Mucosa of descending colon (tissue), 3 donors: Measurements from ENCODE around the gene SMG6. TPM values are rescaled to one million over a fixed set of nuclear protein-coding genes. Genes with fewer than 3 reads are reported as not detected.

Source experiments
- ATAC-seq: fragments of 200-7000 bp; cut with Tn5 transposase; one replicate; pipeline ENCODE4 v1.9.1; 2020; ENCODE audit warnings: mild to moderate bottlenecking, moderate library complexity
- DNase-seq, 3 donors: peaks; one replicate each; pipeline ENCODE4 v3.0.0-alpha.2; 2020
- H3K36me3 ChIP-seq: fragments of 200-600 bp; one replicate; pipeline ENCODE4 v1.8.0; 2021; ENCODE audit warnings: low read depth, mild to moderate bottlenecking
- H3K4me1 ChIP-seq: fragments of 200-600 bp; one replicate; pipeline ENCODE4 v1.8.0; 2021; ENCODE audit warnings: low read depth, mild to moderate bottlenecking
- H3K4me3 ChIP-seq: fragments of 200-600 bp; one replicate; pipeline ENCODE4 v1.8.0; 2021; ENCODE audit warnings: mild to moderate bottlenecking
- H3K9me3 ChIP-seq: fragments of 200-600 bp; one replicate; pipeline ENCODE4 v1.8.0; 2021; ENCODE audit warnings: mild to moderate bottlenecking
- intact Hi-C, 2 donors: fragments of 100-400 bp; cut with DNase I in 1 of 2; cut with micrococcal nuclease in 1 of 2; formaldehyde crosslinking; loops; one replicate each; pipeline versions ENCODE4 v1.11.0 to v1.11.1; 2022; cut with DNase I, micrococcal nuclease
- total RNA-seq, 3 donors: library from RNA; stranded (reverse); fragmentation: NEBNext Ultra II Directional in 2 of 3; extraction: Animal tissue kit (Norgen Biotek cat#: 25700) in 2 of 3; gene quantifications; one replicate each; pipeline versions ENCODE4 v1.2.1 to v1.2.4, GENCODE V29; 2021 to 2023
- TF ChIP-seq, protein P1 (sequence below): fragments of 200-600 bp; IDR thresholded peaks from one replicate; pipeline ENCODE4 v1.8.0; 2022; ENCODE audit warnings: antibody characterized with exemption, mild to moderate bottlenecking
- donor health status: DM: no; HTN: no; CAD: no; lungs with moderate emphysema.
- donor health status: DM: no; HTN: no; CAD: no.
- donor health status: DM: no; HTN: yes; CAD: no.

The SMG6 gene
- total RNA-seq, 3 donors from 2014 or later: 25.9 to 41.6 (median 38.8) TPM

DNA sequence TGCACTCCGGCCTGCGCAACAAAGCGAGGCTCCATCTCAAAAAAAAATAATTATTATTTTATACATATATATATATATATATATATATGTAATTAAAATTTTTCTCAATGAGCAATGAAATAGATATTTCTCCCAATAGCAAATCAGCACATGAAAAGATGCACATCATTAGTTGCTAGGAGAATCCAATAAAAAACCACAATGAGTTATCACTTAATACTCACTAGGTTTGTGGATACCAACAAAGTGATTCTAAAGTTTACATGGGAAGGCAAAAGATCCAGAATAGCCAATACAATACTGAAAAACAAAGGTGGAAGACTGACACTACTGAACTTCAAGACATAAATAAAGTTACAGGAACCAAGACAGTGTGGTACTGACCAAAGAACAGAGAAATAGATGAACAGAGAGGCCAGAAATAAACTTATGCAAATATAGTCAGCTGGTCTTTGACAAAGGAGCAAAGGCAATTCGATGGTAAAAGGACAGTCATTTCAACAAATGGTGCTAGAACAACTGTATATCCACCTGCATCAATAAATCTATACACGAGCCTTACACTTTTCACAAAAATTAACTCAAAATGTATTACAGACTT lies 13.6 kb downstream of the SMG6 start:
- DNase-seq: no peak
- ATAC-seq: no peak
- intact Hi-C loops: loop anchor here in 1 of 2 donors (10.0 kb wide), 1 partner anchor 235 kb away; the partner anchor contains the start of gene HIC1
- H3K4me3 ChIP-seq: no peak overlapping the region
- no peaks in the 10 kb centered on the region for H3K9me3 ChIP-seq
- TF ChIP-seq, protein P1, sequence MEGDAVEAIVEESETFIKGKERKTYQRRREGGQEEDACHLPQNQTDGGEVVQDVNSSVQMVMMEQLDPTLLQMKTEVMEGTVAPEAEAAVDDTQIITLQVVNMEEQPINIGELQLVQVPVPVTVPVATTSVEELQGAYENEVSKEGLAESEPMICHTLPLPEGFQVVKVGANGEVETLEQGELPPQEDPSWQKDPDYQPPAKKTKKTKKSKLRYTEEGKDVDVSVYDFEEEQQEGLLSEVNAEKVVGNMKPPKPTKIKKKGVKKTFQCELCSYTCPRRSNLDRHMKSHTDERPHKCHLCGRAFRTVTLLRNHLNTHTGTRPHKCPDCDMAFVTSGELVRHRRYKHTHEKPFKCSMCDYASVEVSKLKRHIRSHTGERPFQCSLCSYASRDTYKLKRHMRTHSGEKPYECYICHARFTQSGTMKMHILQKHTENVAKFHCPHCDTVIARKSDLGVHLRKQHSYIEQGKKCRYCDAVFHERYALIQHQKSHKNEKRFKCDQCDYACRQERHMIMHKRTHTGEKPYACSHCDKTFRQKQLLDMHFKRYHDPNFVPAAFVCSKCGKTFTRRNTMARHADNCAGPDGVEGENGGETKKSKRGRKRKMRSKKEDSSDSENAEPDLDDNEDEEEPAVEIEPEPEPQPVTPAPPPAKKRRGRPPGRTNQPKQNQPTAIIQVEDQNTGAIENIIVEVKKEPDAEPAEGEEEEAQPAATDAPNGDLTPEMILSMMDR: no peak
- H3K4me1 ChIP-seq: no peaks in the 10 kb centered on the region
- peaks cover 10% of the 10 kb centered on the region for H3K36me3 ChIP-seq

DNA sequence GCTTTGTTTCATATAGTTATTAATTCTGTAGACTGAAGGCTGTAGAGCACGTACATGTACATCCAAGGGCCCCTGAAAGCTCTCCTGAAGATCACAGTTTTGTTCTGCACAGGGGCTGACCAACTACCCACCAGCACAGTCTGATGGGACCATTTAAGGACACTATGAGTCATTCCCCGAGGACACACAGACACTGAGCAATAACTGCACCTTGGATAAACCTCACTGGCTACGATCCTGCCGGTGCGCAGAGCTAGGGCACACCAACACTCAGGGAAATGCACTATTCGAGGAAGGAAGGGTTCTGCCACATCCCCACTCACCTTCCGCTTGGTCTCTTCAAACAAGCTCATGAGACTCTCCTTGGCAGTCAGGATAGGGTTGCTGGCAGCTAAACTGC lies 20.3 kb downstream of the SMG6 start:
- no peak for DNase-seq
- Histone ChIP-seq H3K4me1 (no peaks in the 10 kb centered on the region), H3K36me3 (no peaks in the 10 kb centered on the region), H3K9me3 (no peaks in the 10 kb centered on the region), H3K4me3 (no peak overlapping the region)
- no peak for ATAC-seq
- intact Hi-C loops: loop anchor here in 1 of 2 donors (10.0 kb wide), 1 partner anchor 229 kb away; the partner anchor contains the start of gene HIC1
- TF ChIP-seq, protein P1: no peak

DNA sequence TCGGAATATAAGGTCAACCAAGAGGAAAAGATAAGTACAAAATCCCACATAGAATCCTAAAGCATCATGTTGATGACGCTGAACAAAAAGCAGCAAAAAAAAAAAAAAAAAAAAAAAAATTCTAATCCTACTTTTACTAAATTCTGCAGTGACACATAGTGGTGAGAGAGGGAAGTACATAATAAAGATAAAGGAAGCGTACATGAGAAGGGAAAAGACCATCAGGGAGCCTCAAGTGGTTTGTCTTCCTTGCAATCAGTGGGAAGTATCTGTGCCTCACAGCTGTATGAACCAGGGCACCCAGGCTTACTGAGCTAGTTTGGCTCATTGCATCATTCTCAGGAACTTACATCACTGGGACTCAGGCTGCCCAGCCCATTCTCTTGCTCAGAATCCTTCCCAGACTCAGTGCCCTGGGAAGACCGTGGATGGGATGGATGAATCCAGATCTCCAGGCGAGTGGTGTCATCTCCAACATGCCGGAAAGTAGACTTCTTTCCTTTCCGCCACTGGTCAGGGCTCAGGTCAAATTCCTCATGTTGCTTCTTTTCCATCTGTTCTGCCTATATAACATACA lies 21.2 kb downstream of the SMG6 start:
- DNase-seq (no peak), ATAC-seq (peak; percentile 70)
- no peaks in the 10 kb centered on the region for H3K4me1 ChIP-seq
- no peak overlapping the region for H3K4me3 ChIP-seq
- intact Hi-C loops: loop anchor here in 1 of 2 donors (10.0 kb wide), 1 partner anchor 228 kb away; the partner anchor contains the start of gene HIC1
- H3K36me3 ChIP-seq: no peaks in the 10 kb centered on the region
- TF ChIP-seq, protein P1: no peak
- H3K9me3 ChIP-seq: no peaks in the 10 kb centered on the region

DNA sequence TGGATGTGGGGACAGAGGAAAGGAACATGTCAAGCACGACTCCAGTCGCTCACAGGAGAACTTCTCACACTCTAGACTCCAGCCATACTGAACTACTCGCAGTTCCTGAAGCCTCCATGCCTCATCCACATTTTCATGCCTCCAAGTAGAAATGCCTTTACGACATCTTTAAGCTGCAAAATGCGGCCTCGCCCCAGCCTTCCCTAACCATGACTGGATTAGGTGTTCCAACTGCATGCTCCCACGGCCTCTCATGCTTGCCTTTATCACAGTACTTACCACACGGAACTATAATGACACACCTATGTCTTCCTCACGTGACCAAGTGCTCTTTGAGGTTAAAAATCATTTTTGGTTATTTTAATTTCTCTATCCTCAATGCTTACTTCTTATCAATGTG lies 23.9 kb downstream of the SMG6 start:
- TF ChIP-seq, protein P1: no peak
- DNase-seq (no peak), ATAC-seq (no peak)
- Histone ChIP-seq H3K36me3 (no peaks in the 10 kb centered on the region), H3K4me3 (no peak overlapping the region), H3K4me1 (no peaks in the 10 kb centered on the region), H3K9me3 (no peaks in the 10 kb centered on the region)
- intact Hi-C loops: loop anchor here in 1 of 2 donors (10.0 kb wide), 1 partner anchor 225 kb away; the partner anchor contains the start of gene HIC1

DNA sequence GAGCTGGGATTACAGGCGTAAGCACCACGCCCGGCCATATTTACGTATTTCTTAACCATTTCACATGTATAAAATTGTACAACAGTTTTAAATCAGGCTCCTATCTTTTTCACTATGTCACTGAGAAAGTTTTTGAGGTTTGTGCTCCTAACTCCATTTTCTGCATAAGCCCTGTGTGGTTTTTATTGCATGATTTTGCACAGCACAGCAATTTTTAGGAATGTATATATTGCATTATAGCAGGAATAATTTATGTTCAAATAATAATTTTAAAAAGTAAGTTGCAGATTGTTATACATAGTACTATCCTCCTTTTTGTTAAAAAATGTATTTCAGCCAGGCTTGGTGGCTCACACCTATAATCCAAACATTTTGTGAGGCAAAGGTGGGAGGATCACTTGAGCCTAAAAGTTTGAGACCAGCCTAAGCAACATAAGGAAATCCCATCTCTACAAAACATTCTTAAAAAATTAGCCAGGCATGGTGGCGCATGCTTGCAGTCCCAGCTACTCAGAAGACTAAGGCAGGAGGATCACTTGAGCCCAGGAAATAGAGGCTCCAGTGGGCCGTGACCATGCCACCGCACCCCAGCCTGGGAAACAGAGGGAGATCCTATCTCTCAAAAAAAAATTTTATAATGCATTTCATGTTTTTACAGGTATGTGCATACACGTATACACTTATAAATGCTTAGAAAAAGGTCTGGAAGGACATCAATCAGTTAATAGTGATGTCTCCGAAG lies 26.0 kb downstream of the SMG6 start:
- DNase-seq (no peak), ATAC-seq (no peak)
- Histone ChIP-seq H3K4me1 (no peaks in the 10 kb centered on the region), H3K9me3 (no peaks in the 10 kb centered on the region), H3K4me3 (no peak overlapping the region), H3K36me3 (no peaks in the 10 kb centered on the region)
- intact Hi-C loops: no loop called here
- TF ChIP-seq, protein P1: no peak
